CD4-positive, CD25-positive, alpha-beta regulatory T cell (primary cell): Measurements from ENCODE around the gene ZNF598. TPM values are rescaled to one million over a fixed set of nuclear protein-coding genes. Genes with fewer than 3 reads are reported as not detected.

ENCODE experiments used
- ATAC-seq, 2 donors: fragments of 150-1000 bp; cut with Tn5 transposase; one replicate each; pipeline ENCODE4 v1.10.0; 2021; ENCODE audit warnings: low read depth in 2 of 2, moderate number of reproducible peaks in 2 of 2, moderate library complexity in 1 of 2
- DNase-seq, 3 donors: peaks; one replicate each; pipeline versions ENCODE4 v3.0.0 to v3.0.0-alpha.2; 2012 to 2022; ENCODE audit warnings: mixed read lengths in 1 of 3
- H3K27ac ChIP-seq: one replicate; pipeline ENCODE4 v1.7.0; 2013; ENCODE audit warnings: mild to moderate bottlenecking, low read length; ENCODE audit not compliant: insufficient read depth, poor library complexity, severe bottlenecking
- H3K27me3 ChIP-seq: one replicate; pipeline ENCODE4 v1.7.0; 2013; ENCODE audit warnings: low read length; ENCODE audit not compliant: control insufficient read depth, insufficient read depth
- H3K36me3 ChIP-seq: one replicate; pipeline ENCODE4 v1.7.0; 2013; ENCODE audit warnings: mild to moderate bottlenecking, low read length, moderate library complexity; ENCODE audit not compliant: control insufficient read depth, insufficient read depth
- H3K4me1 ChIP-seq: 2 replicates; pipeline ENCODE4 v1.7.0; 2013; ENCODE audit warnings: mild to moderate bottlenecking, low read length; ENCODE audit not compliant: insufficient read depth, control insufficient read depth, poor library complexity, severe bottlenecking
- H3K4me3 ChIP-seq: one replicate; pipeline ENCODE4 v1.7.0; 2013; ENCODE audit warnings: low read depth, mild to moderate bottlenecking, low read length, moderate library complexity
- H3K9me3 ChIP-seq, 2 experiments: 1 replicate in 1 of 2; 2 replicates in 1 of 2; pipeline ENCODE4 v1.7.0; 2013; ENCODE audit warnings: low read length in 2 of 2, mild to moderate bottlenecking in 1 of 2, moderate library complexity in 1 of 2; ENCODE audit not compliant: control insufficient read depth in 2 of 2
- H3K27ac Mint-ChIP-seq, 3 donors: one replicate each; pipeline ENCODE4 v1.8.0; 2020 to 2022; ENCODE audit warnings: mild to moderate bottlenecking in 3 of 3, mixed read lengths in 3 of 3, moderate library complexity in 2 of 3
- H3K27me3 Mint-ChIP-seq: one replicate; pipeline ENCODE4 v1.8.0; 2022; ENCODE audit warnings: mild to moderate bottlenecking, mixed read lengths
- H3K36me3 Mint-ChIP-seq: one replicate; pipeline ENCODE4 v1.8.0; 2020; ENCODE audit warnings: mixed read lengths
- H3K4me1 Mint-ChIP-seq, 4 donors: one replicate each; pipeline ENCODE4 v1.8.0; 2020 to 2022; ENCODE audit warnings: mixed read lengths in 4 of 4, mild to moderate bottlenecking in 1 of 4
- H3K4me3 Mint-ChIP-seq, 4 donors: one replicate each; pipeline ENCODE4 v1.8.0; 2020 to 2022; ENCODE audit warnings: mild to moderate bottlenecking in 4 of 4, mixed read lengths in 4 of 4, moderate library complexity in 3 of 4
- H3K9me3 Mint-ChIP-seq, 7 donors: one replicate each; pipeline ENCODE4 v1.8.0; 2020 to 2022; ENCODE audit warnings: mixed read lengths in 7 of 7, mild to moderate bottlenecking in 3 of 7, moderate library complexity in 2 of 7
- polyA plus RNA-seq, 4 donors: library from polyadenylated mRNA; unstranded; fragments of 300-500 nt; fragmentation: Illumina TruSeq; gene quantifications; one replicate each; pipeline ENCODE4 v1.2.3, GENCODE V29; 2021
- total RNA-seq: library from RNA; stranded (reverse); gene quantifications from one replicate; pipeline ENCODE4 v1.2.3, GENCODE V29; 2022

ZNF598 gene
- total and polyA plus RNA-seq, 5 donors from 2014 or later = 1.8 to 48.2 (median 3.0) TPM

GRCh38 chr16:1950047-1950446 is 59.6 kb downstream of the ZNF598 start:
- H3K4me3 ChIP-seq = no peak overlapping the region
- H3K36me3 ChIP-seq = no peaks in the 10 kb centered on the region
- H3K9me3 ChIP-seq = no peaks in the 10 kb centered on the region
- no peak for ATAC-seq
- H3K4me1 Mint-ChIP-seq = no peaks in the 10 kb centered on the region
- no peaks in the 10 kb centered on the region for H3K27me3 ChIP-seq
- no peak overlapping the region for H3K4me3 Mint-ChIP-seq
- no peak for DNase-seq
- no peaks in the 10 kb centered on the region for H3K36me3 Mint-ChIP-seq
- H3K27me3 Mint-ChIP-seq = peaks cover 5% of the 10 kb centered on the region
- H3K27ac ChIP-seq = no peak overlapping the region
- H3K27ac Mint-ChIP-seq = no peak overlapping the region
- no peaks in the 10 kb centered on the region for H3K9me3 Mint-ChIP-seq
- H3K4me1 ChIP-seq = no peaks in the 10 kb centered on the region

- Mint-ChIP-seq H3K36me3 (no peaks in the 10 kb centered on the region), H3K4me3 (no peak overlapping the region), H3K27me3 (peaks cover 5% of the 10 kb centered on the region), H3K9me3 (no peaks in the 10 kb centered on the region), H3K27ac (no peak overlapping the region), H3K4me1 (peaks cover 0 to 2% (median under 1%) of the 10 kb centered on the region in 4 donors)
- no peak overlapping the region for H3K4me3 ChIP-seq
- no peaks in the 10 kb centered on the region for H3K9me3 ChIP-seq
- ATAC-seq (no peak), DNase-seq (no peak)
- no peaks in the 10 kb centered on the region for H3K36me3 ChIP-seq
- H3K27me3 ChIP-seq = no peaks in the 10 kb centered on the region
- no peak overlapping the region for H3K27ac ChIP-seq
- no peaks in the 10 kb centered on the region for H3K4me1 ChIP-seq
These were observed 60.1 kb downstream of the ZNF598 start for GRCh38 chr16:1949507-1949906.

Other genes with a start within 250 kb of the ZNF598 start
Only the 30 nearest of the 33 such genes appear.
- gene MRPS34, start 236.7 kb downstream of the ZNF598 start, total RNA-seq = 46.5 TPM
- 100 to 1,000 TPM; 143 to 176 (median 155) TPM for gene MRPS34, start 236.7 kb downstream of the ZNF598 start, polyA plus RNA-seq
- gene SPSB3, start 227.2 kb downstream of the ZNF598 start, total RNA-seq = 85.2 TPM
- 10 to 100 TPM; 61.1 to 72.3 (median 70.8) TPM for gene SPSB3, start 227.2 kb downstream of the ZNF598 start, polyA plus RNA-seq
- 41.6 TPM for gene NUBP2, start 226.9 kb downstream of the ZNF598 start, total RNA-seq
- 100 to 1,000 TPM in 1 of 4 donors, 10 to 100 TPM in 3; 88.8 to 104 (median 96.6) TPM for gene NUBP2, start 226.9 kb downstream of the ZNF598 start, polyA plus RNA-seq
- 0.84 TPM for gene IGFALS, start 216.1 kb downstream of the ZNF598 start, total RNA-seq
- gene IGFALS, start 216.1 kb downstream of the ZNF598 start, polyA plus RNA-seq = under 1 TPM in 1 of 4 donors, not detected in 3; 0.24 TPM
- 36.1 TPM for gene HAGH, start 183.0 kb downstream of the ZNF598 start, total RNA-seq
- gene HAGH, start 183.0 kb downstream of the ZNF598 start, polyA plus RNA-seq = 10 to 100 TPM; 42.1 to 69.1 (median 48.9) TPM
- gene FAHD1, start 182.6 kb downstream of the ZNF598 start, total RNA-seq = 4.5 TPM
- 10 to 100 TPM; 16.3 to 25.8 (median 22.4) TPM for gene FAHD1, start 182.6 kb downstream of the ZNF598 start, polyA plus RNA-seq
- not detected for gene MEIOB, start 137.7 kb downstream of the ZNF598 start, total RNA-seq
- gene MEIOB, start 137.7 kb downstream of the ZNF598 start, polyA plus RNA-seq = not detected
- not detected for gene HS3ST6, start 91.4 kb downstream of the ZNF598 start, total RNA-seq
- gene HS3ST6, start 91.4 kb downstream of the ZNF598 start, polyA plus RNA-seq = not detected
- gene MSRB1, start 66.6 kb downstream of the ZNF598 start, total RNA-seq = 8.3 TPM
- gene MSRB1, start 66.6 kb downstream of the ZNF598 start, polyA plus RNA-seq = 10 to 100 TPM; 25.0 to 50.9 (median 32.8) TPM
- not detected for gene RPL3L, start 55.1 kb downstream of the ZNF598 start, total RNA-seq
- gene RPL3L, start 55.1 kb downstream of the ZNF598 start, polyA plus RNA-seq = not detected
- gene NDUFB10, start 50.3 kb downstream of the ZNF598 start, total RNA-seq = 65.1 TPM
- gene NDUFB10, start 50.3 kb downstream of the ZNF598 start, polyA plus RNA-seq = 100 to 1,000 TPM; 192 to 288 (median 204) TPM
- gene RPS2, start 45.0 kb downstream of the ZNF598 start, total RNA-seq = 2,223 TPM
- gene RPS2, start 45.0 kb downstream of the ZNF598 start, polyA plus RNA-seq = 1,000 to 10,000 TPM; 4,615 to 6,441 (median 5,598) TPM
- not detected for gene RNF151, start 43.0 kb downstream of the ZNF598 start, total RNA-seq
- gene RNF151, start 43.0 kb downstream of the ZNF598 start, polyA plus RNA-seq = not detected
- 25.3 TPM for gene TBL3, start 37.8 kb downstream of the ZNF598 start, total RNA-seq
- gene TBL3, start 37.8 kb downstream of the ZNF598 start, polyA plus RNA-seq = 10 to 100 TPM; 48.0 to 60.0 (median 53.9) TPM
- gene NOXO1, start 28.4 kb downstream of the ZNF598 start, total RNA-seq = 0.47 TPM
- gene NOXO1, start 28.4 kb downstream of the ZNF598 start, polyA plus RNA-seq = under 1 TPM in 2 of 4 donors, not detected in 2; 0.16 to 0.35 TPM
- 18.4 TPM for gene GFER, start 25.6 kb downstream of the ZNF598 start, total RNA-seq
- gene GFER, start 25.6 kb downstream of the ZNF598 start, polyA plus RNA-seq = 10 to 100 TPM; 30.5 to 45.5 (median 36.5) TPM
- 3.2 TPM for gene SYNGR3, start 19.9 kb downstream of the ZNF598 start, total RNA-seq
- gene SYNGR3, start 19.9 kb downstream of the ZNF598 start, polyA plus RNA-seq = 1 to 10 TPM in 2 of 4 donors, under 1 TPM in 1, not detected in 1; 0.82 to 1.8 (median 1.1) TPM
- not detected for gene NPW, start 10.0 kb upstream of the ZNF598 start, total RNA-seq
- not detected for gene NPW, start 10.0 kb upstream of the ZNF598 start, polyA plus RNA-seq
- gene NHERF2, start 17.1 kb upstream of the ZNF598 start, total RNA-seq = 1.5 TPM
- gene NHERF2, start 17.1 kb upstream of the ZNF598 start, polyA plus RNA-seq = under 1 TPM; 0.09 to 0.86 (median 0.21) TPM
- gene NTHL1, start 38.0 kb upstream of the ZNF598 start, total RNA-seq = 15.0 TPM
- 10 to 100 TPM; 24.7 to 52.7 (median 38.4) TPM for gene NTHL1, start 38.0 kb upstream of the ZNF598 start, polyA plus RNA-seq
- gene TSC2, start 38.2 kb upstream of the ZNF598 start, total RNA-seq = 133 TPM
- 10 to 100 TPM; 22.7 to 26.6 (median 26.4) TPM for gene TSC2, start 38.2 kb upstream of the ZNF598 start, polyA plus RNA-seq
- gene PKD1, start 126.1 kb upstream of the ZNF598 start, total RNA-seq = 86.1 TPM
- gene PKD1, start 126.1 kb upstream of the ZNF598 start, polyA plus RNA-seq = 1 to 10 TPM; 1.4 to 4.4 (median 2.6) TPM
- not detected for gene RAB26, start 138.8 kb upstream of the ZNF598 start, total RNA-seq
- gene RAB26, start 138.8 kb upstream of the ZNF598 start, polyA plus RNA-seq = 1 to 10 TPM in 2 of 4 donors, under 1 TPM in 2; 0.38 to 1.2 (median 0.93) TPM
- gene TRAF7, start 146.0 kb upstream of the ZNF598 start, total RNA-seq = 33.4 TPM
- gene TRAF7, start 146.0 kb upstream of the ZNF598 start, polyA plus RNA-seq = 1 to 10 TPM; 4.0 to 7.3 (median 4.8) TPM
- gene CASKIN1, start 186.8 kb upstream of the ZNF598 start, total RNA-seq = not detected
- gene CASKIN1, start 186.8 kb upstream of the ZNF598 start, polyA plus RNA-seq = not detected
- 23.5 TPM for gene MLST8, start 195.6 kb upstream of the ZNF598 start, total RNA-seq
- gene MLST8, start 195.6 kb upstream of the ZNF598 start, polyA plus RNA-seq = 10 to 100 TPM; 20.9 to 31.1 (median 24.3) TPM
- 10.9 TPM for gene BRICD5, start 201.0 kb upstream of the ZNF598 start, total RNA-seq
- under 1 TPM in 2 of 4 donors, not detected in 2; 0.08 to 0.33 TPM for gene BRICD5, start 201.0 kb upstream of the ZNF598 start, polyA plus RNA-seq
- 14.2 TPM for gene PGP, start 205.0 kb upstream of the ZNF598 start, total RNA-seq
- gene PGP, start 205.0 kb upstream of the ZNF598 start, polyA plus RNA-seq = 10 to 100 TPM in 2 of 4 donors, 1 to 10 TPM in 2; 6.1 to 13.4 (median 8.8) TPM
- 38.7 TPM for gene E4F1, start 213.8 kb upstream of the ZNF598 start, total RNA-seq
- 10 to 100 TPM; 11.6 to 15.7 (median 14.4) TPM for gene E4F1, start 213.8 kb upstream of the ZNF598 start, polyA plus RNA-seq
- 0.37 TPM for gene DNASE1L2, start 226.6 kb upstream of the ZNF598 start, total RNA-seq
- gene DNASE1L2, start 226.6 kb upstream of the ZNF598 start, polyA plus RNA-seq = not detected